Measurements from ENCODE around the gene PRPF4. TPM values are rescaled to one million over a fixed set of nuclear protein-coding genes. Genes with fewer than 3 reads are reported as not detected.

Gene PRPF4
- total RNA-seq, 2 donors from 2014 or later = 5.6 to 10.1 TPM

DNA sequence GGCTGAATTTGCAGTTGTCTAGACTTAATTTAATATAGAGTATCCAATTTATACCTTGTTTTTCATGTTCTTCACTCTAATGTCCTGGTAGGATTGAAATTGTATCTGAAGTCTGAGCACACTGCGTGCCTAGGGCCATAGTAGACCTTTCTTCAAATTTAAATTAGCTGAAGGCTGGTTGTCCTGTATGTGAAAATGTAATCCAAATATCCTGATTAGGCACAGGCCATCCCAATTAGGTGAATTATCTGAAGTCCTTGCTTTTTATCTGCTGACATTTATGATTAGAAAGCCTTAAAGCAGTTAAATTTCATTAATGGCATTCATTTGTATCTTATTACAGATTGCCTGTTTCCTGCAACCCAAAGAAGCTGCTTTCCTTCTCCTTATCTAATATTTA, 20.5 kb upstream of the PRPF4 start:
- intact Hi-C loops (cut with DNase I) = no loop called here
- Histone ChIP-seq H3K36me3 (replicated peaks in 1 of 2; ENCODE audit: insufficient read depth in 1 of 2, low read depth in 2 of 2) (no peaks in the 10 kb centered on the region), H3K9me3 (no peaks in the 10 kb centered on the region), H3K27me3 (no peaks in the 10 kb centered on the region), H3K4me1 (peaks cover 15% of the 10 kb centered on the region), H3K4me3 (no peak overlapping the region), H3K27ac (no peak overlapping the region)
- 97 to 100% methylated on average over 1 of the region's 1 CpG for WGBS, 2 donors
- DNase-seq (no peak), ATAC-seq (no peak)
- TF ChIP-seq, protein P1, sequence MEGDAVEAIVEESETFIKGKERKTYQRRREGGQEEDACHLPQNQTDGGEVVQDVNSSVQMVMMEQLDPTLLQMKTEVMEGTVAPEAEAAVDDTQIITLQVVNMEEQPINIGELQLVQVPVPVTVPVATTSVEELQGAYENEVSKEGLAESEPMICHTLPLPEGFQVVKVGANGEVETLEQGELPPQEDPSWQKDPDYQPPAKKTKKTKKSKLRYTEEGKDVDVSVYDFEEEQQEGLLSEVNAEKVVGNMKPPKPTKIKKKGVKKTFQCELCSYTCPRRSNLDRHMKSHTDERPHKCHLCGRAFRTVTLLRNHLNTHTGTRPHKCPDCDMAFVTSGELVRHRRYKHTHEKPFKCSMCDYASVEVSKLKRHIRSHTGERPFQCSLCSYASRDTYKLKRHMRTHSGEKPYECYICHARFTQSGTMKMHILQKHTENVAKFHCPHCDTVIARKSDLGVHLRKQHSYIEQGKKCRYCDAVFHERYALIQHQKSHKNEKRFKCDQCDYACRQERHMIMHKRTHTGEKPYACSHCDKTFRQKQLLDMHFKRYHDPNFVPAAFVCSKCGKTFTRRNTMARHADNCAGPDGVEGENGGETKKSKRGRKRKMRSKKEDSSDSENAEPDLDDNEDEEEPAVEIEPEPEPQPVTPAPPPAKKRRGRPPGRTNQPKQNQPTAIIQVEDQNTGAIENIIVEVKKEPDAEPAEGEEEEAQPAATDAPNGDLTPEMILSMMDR (IDR thresholded peaks at IDR 0.05) = no peak
- TF ChIP-seq POLR2A (IDR thresholded peaks at IDR 0.05) = no peak

DNA sequence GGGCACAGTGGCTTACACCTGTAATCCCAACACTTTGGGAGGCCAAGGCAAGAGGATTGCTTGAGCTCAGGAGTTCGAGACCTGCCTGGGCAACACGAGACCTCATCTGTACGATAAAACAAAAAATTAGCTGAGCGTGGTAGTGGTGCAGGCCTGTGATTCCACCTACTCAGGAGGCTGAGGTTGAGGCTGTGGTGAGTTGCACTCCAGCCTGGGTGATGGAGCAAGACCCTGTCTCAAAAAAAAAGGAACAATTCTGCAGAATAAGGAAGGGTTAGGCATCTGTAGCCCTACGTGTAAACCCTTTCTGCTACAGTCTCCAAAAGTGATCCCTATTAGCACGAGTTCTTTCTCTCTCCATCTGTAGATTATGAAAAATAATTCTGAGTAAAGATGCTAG, 20.0 kb upstream of the PRPF4 start:
- ATAC-seq (no peak), DNase-seq (no peak)
- intact Hi-C loops (cut with DNase I) = no loop called here

DNA sequence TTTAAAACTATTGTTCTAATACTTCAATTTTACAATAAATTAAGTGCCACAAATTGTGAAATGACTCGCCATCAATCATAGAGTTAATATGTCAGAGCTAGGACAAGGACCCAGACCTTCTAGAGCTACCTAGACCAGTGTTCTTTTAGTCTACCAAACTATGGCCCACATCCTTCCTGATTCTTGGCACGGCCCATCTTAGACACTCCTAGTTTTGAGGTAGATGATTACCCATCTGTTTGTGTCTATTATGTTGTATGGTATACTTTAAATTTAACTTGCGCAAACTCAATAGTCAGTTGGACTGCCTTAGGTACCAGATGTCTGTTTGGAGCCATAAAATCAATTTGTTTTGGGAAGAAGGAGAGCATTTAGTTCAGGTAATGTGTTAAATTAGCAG, 17.6 kb upstream of the PRPF4 start:
- 97% methylated on average over 3 of the region's 3 CpGs for WGBS, 2 donors
- TF ChIP-seq POLR2A (IDR thresholded peaks at IDR 0.05) = no peak
- TF ChIP-seq, protein P1 (IDR thresholded peaks at IDR 0.05) = no peak
- Histone ChIP-seq H3K4me1 (peaks cover 15% of the 10 kb centered on the region), H3K27ac (no peak overlapping the region), H3K9me3 (no peaks in the 10 kb centered on the region), H3K36me3 (replicated peaks in 1 of 2; ENCODE audit: insufficient read depth in 1 of 2, low read depth in 2 of 2) (peaks cover 0 to 2% of the 10 kb centered on the region in 2 donors), H3K27me3 (no peaks in the 10 kb centered on the region), H3K4me3 (no peak overlapping the region)
- intact Hi-C loops (cut with DNase I) = no loop called here
- DNase-seq (no peak), ATAC-seq (no peak)

More for the DNA sequence above, 20.0 kb upstream of the PRPF4 start:
- no peak overlapping the region for H3K4me3 ChIP-seq
- peaks cover 15% of the 10 kb centered on the region for H3K4me1 ChIP-seq
- H3K27me3 ChIP-seq = no peaks in the 10 kb centered on the region
- no peak overlapping the region for H3K27ac ChIP-seq
- WGBS, 2 donors = 82 to 91% methylated on average over 6 of the region's 6 CpGs
- TF ChIP-seq POLR2A (IDR thresholded peaks at IDR 0.05) = no peak
- TF ChIP-seq, protein P1 (IDR thresholded peaks at IDR 0.05) = no peak
- H3K9me3 ChIP-seq = no peaks in the 10 kb centered on the region
- no peaks in the 10 kb centered on the region for H3K36me3 ChIP-seq (replicated peaks in 1 of 2; ENCODE audit: insufficient read depth in 1 of 2, low read depth in 2 of 2)

DNA sequence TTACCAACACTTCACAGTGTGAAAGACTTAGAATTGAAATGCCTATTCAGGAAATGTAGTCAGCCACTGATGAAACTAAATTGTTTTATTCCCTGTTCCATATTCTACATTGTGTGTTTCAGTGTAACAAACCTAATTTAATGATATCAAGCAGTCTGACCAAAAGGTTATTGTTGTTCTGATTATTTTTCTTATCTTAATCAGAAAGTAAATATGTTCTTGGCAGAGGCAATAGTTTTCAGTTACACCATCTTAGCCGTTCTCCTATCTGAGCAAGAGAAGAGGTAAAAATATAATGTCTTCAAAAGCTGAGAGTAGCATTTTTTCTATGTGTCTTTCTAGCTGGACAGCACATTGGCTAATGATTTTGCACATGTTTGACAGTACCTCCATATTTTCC, 17.2 kb upstream of the PRPF4 start:
- no peak overlapping the region for H3K27ac ChIP-seq
- intact Hi-C loops (cut with DNase I) = no loop called here
- H3K4me1 ChIP-seq = peaks cover 15% of the 10 kb centered on the region
- H3K36me3 ChIP-seq (replicated peaks in 1 of 2; ENCODE audit: insufficient read depth in 1 of 2, low read depth in 2 of 2) = peaks cover 0 to 2% of the 10 kb centered on the region in 2 donors
- DNase-seq (no peak), ATAC-seq (peak; percentile 27)
- no peak overlapping the region for H3K4me3 ChIP-seq
- WGBS, 2 donors = 15 to 26% methylated on average over 1 of the region's 1 CpG
- no peak for TF ChIP-seq POLR2A (IDR thresholded peaks at IDR 0.05)
- TF ChIP-seq, protein P1 (IDR thresholded peaks at IDR 0.05) = no peak
- H3K9me3 ChIP-seq = no peaks in the 10 kb centered on the region
- no peaks in the 10 kb centered on the region for H3K27me3 ChIP-seq

DNA sequence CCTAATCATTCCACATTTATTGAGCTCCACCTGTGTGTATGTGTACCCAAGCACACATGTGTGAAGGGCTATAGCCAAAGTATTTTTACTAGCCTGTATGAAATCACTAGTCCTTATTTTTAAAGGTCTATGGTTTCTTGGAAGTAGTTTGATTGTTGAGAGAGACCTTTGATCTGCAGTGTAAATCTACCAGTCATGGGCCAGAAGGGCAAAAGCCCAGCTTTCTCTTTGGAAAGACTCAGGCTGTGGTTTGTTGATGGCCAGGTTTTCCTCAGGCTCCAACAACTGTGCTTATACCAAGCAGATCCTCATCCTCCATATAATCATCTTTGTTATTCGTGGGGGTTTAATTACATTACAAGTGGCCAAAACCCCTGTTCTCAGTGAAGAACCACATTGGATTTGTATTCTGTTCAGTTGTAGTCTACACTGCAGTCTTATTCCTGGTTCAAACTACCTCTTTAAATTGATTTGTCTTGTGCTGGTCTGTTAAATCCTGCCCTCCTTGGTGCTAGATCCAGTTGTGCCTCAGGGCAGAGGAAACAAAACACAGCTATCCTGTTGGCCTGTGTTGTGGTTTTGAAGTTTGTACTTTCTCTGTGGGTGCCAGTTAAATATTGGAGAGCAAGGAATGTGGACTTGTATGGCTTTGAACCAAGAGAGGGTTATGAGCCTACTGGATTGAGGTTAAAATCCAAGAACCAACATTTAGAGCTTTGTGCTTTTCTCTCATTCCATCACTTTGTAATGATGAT, 13.4 kb upstream of the PRPF4 start:
- no peak for ATAC-seq
- intact Hi-C loops (cut with DNase I) = no loop called here
- Histone ChIP-seq H3K4me1 (peaks cover 15% of the 10 kb centered on the region), H3K4me3 (no peak overlapping the region), H3K27me3 (no peaks in the 10 kb centered on the region), H3K36me3 (replicated peaks in 1 of 2; ENCODE audit: insufficient read depth in 1 of 2, low read depth in 2 of 2) (peaks cover 0 to 2% of the 10 kb centered on the region in 2 donors), H3K9me3 (no peaks in the 10 kb centered on the region), H3K27ac (no peak overlapping the region)
- TF ChIP-seq POLR2A (IDR thresholded peaks at IDR 0.05) = no peak
- TF ChIP-seq, protein P1 (IDR thresholded peaks at IDR 0.05) = no peak
- 80 to 94% methylated on average over 1 of the region's 1 CpG for WGBS, 2 donors
- no peak for DNase-seq
